ENCODE data around the gene RASGRP1. TPM values are rescaled to one million over a fixed set of nuclear protein-coding genes. Genes with fewer than 3 reads are reported as not detected.

The RASGRP1 gene
- total RNA-seq, 2 donors from 2014 or later: 1.6 to 2.6 TPM

DNA sequence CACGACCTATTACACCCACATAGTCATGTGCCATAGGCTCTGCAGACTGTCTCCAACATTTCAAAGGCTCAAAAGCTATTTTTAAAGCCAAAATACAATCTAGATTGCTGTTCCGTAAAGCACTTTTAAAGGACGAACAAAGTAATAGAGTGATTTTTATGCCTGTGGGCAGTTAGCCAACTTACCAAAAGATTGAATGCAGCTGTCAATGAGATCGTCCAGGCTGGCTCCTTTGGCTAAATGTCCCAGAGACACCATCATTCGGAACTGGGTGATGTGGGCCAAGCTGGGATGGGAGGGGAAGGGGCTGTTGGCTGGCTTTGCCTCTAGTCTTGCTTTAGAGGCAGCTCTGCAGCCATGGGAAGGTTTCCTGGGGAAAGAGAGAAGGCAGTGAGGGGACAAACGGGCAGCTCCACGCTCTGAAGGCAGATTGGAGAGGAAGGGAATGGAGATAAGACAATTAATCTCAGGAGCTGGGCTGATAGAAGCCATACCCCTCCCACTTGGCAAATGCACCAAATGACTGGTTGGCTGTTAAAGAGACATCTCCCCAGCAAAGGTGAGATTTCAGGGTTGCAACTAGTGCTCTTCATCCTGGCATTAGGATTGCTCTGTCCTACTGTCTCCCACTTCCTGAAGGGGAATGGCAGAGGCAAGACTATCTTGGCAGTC is 4.8 kb downstream of the RASGRP1 start:
- TF ChIP-seq CTCF (IDR thresholded peaks at IDR 0.05): no peak
- Histone ChIP-seq H3K36me3 (no peaks in the 10 kb centered on the region), H3K9me3 (no peaks in the 10 kb centered on the region), H3K27me3 (replicated peaks; ENCODE audit: insufficient read depth) (no peaks in the 10 kb centered on the region), H3K4me1 (ENCODE audit: control insufficient read depth in 1 of 2, low read depth in 2 of 2) (peaks cover 3 to 4% of the 10 kb centered on the region in 2 donors), H3K27ac (no peak overlapping the region), H3K4me3 (no peak overlapping the region)
- DNase-seq (ENCODE audit: low spot score) (no peak), ATAC-seq (ENCODE audit: insufficient number of reproducible peaks, low FRiP score, low read depth) (no peak)

- H3K27me3 ChIP-seq (replicated peaks; ENCODE audit: insufficient read depth): no peaks in the 10 kb centered on the region
- no peaks in the 10 kb centered on the region for H3K9me3 ChIP-seq
- H3K4me3 ChIP-seq: no peak overlapping the region
- ATAC-seq (ENCODE audit: insufficient number of reproducible peaks, low FRiP score, low read depth) (no peak), DNase-seq (ENCODE audit: low spot score) (no peak)
- peaks cover 3 to 4% of the 10 kb centered on the region in 2 donors for H3K4me1 ChIP-seq (ENCODE audit: control insufficient read depth in 1 of 2, low read depth in 2 of 2)
- no peak for TF ChIP-seq CTCF (IDR thresholded peaks at IDR 0.05)
- no peak overlapping the region for H3K27ac ChIP-seq
- no peaks in the 10 kb centered on the region for H3K36me3 ChIP-seq
Observed at GRCh38 chr15:38559131-38559530, 5.5 kb downstream of the RASGRP1 start.

- ATAC-seq (ENCODE audit: insufficient number of reproducible peaks, low FRiP score, low read depth) (no peak), DNase-seq (ENCODE audit: low spot score) (no peak)
- H3K36me3 ChIP-seq: no peaks in the 10 kb centered on the region
- H3K27ac ChIP-seq: no peak overlapping the region
- TF ChIP-seq CTCF (IDR thresholded peaks at IDR 0.05): no peak
- no peaks in the 10 kb centered on the region for H3K4me1 ChIP-seq (ENCODE audit: control insufficient read depth in 1 of 2, low read depth in 2 of 2)
- H3K9me3 ChIP-seq: no peaks in the 10 kb centered on the region
- H3K4me3 ChIP-seq: no peak overlapping the region
- no peaks in the 10 kb centered on the region for H3K27me3 ChIP-seq (replicated peaks; ENCODE audit: insufficient read depth)
Observed at GRCh38 chr15:38558372-38559059, 6.1 kb downstream of the RASGRP1 start.

- no peaks in the 10 kb centered on the region for H3K27me3 ChIP-seq (replicated peaks; ENCODE audit: insufficient read depth)
- no peak for DNase-seq (ENCODE audit: low spot score)
- ATAC-seq (ENCODE audit: insufficient number of reproducible peaks, low FRiP score, low read depth): no peak
- no peak overlapping the region for H3K27ac ChIP-seq
- no peak overlapping the region for H3K4me3 ChIP-seq
- no peaks in the 10 kb centered on the region for H3K9me3 ChIP-seq
- no peaks in the 10 kb centered on the region for H3K4me1 ChIP-seq (ENCODE audit: control insufficient read depth in 1 of 2, low read depth in 2 of 2)
- no peaks in the 10 kb centered on the region for H3K36me3 ChIP-seq
- TF ChIP-seq CTCF (IDR thresholded peaks at IDR 0.05): no peak
Observed at GRCh38 chr15:38557921-38558320, 6.7 kb downstream of the RASGRP1 start.

GRCh38 chr15:38555686-38556334 is 8.8 kb downstream of the RASGRP1 start:
- no peak for ATAC-seq (ENCODE audit: insufficient number of reproducible peaks, low FRiP score, low read depth)

More at GRCh38 chr15:38555686-38556334, 8.8 kb downstream of the RASGRP1 start:
- no peak for TF ChIP-seq CTCF (IDR thresholded peaks at IDR 0.05)
- Histone ChIP-seq H3K36me3 (no peaks in the 10 kb centered on the region), H3K27me3 (replicated peaks; ENCODE audit: insufficient read depth) (no peaks in the 10 kb centered on the region), H3K4me1 (ENCODE audit: control insufficient read depth in 1 of 2, low read depth in 2 of 2) (no peaks in the 10 kb centered on the region), H3K27ac (no peak overlapping the region), H3K9me3 (no peaks in the 10 kb centered on the region), H3K4me3 (no peak overlapping the region)
- no peak for DNase-seq (ENCODE audit: low spot score)
